ENCODE results near the gene IPCEF1. TPM values are rescaled to one million over a fixed set of nuclear protein-coding genes. Genes with fewer than 3 reads are reported as not detected.
"Not testable (repeated sequence)": the region's sequence is repeated elsewhere in the genome, so short reads cannot be mapped to it uniquely, and the experiment has no call there.

Gene IPCEF1
- polyA plus RNA-seq, 2 donors = 0.35 to 0.65 TPM

GRCh38 chr6:154202339-154202738 is 154.3 kb downstream of the IPCEF1 start:
- Histone ChIP-seq H3K4me3 (ENCODE audit: low read depth in 1 of 2, low read length in 2 of 2) (no peak overlapping the region), H3K27me3 (ENCODE audit: control insufficient read depth in 1 of 2, insufficient read depth in 2 of 2, low read length in 2 of 2) (no peaks in the 10 kb centered on the region), H3K9me3 (ENCODE audit: control insufficient read depth in 2 of 2, insufficient read depth in 1 of 2, low read depth in 1 of 2, low read length in 1 of 2) (no peaks in the 10 kb centered on the region), H3K36me3 (ENCODE audit: control insufficient read depth in 2 of 2, insufficient read depth in 2 of 2, low read length in 1 of 2) (peaks cover 0 to 3% of the 10 kb centered on the region in 2 donors), H3K4me1 (ENCODE audit: control insufficient read depth in 2 of 2, insufficient read depth in 2 of 2, low read length in 1 of 2) (no peaks in the 10 kb centered on the region), H3K27ac (ENCODE audit: low read depth in 2 of 2, low read length in 1 of 2) (no peak overlapping the region)
- WGBS, 2 donors = 84 to 85% methylated on average over 3 of the region's 3 CpGs

- not testable (repeated sequence) for H3K36me3 ChIP-seq (ENCODE audit: control insufficient read depth in 2 of 2, insufficient read depth in 2 of 2, low read length in 1 of 2); H3K4me1 ChIP-seq (ENCODE audit: control insufficient read depth in 2 of 2, insufficient read depth in 2 of 2, low read length in 1 of 2); H3K27ac ChIP-seq (ENCODE audit: low read depth in 2 of 2, low read length in 1 of 2); H3K9me3 ChIP-seq (ENCODE audit: control insufficient read depth in 2 of 2, insufficient read depth in 1 of 2, low read depth in 1 of 2, low read length in 1 of 2); H3K4me3 ChIP-seq (ENCODE audit: low read depth in 1 of 2, low read length in 2 of 2); H3K27me3 ChIP-seq (ENCODE audit: control insufficient read depth in 1 of 2, insufficient read depth in 2 of 2, low read length in 2 of 2)
- 93% methylated on average over 4 of the region's 4 CpGs for WGBS, 2 donors
Measured at GRCh38 chr6:154201688-154202087, 154.9 kb downstream of the IPCEF1 start.

- Histone ChIP-seq H3K4me1 (ENCODE audit: control insufficient read depth in 2 of 2, insufficient read depth in 2 of 2, low read length in 1 of 2) (no peaks in the 10 kb centered on the region), H3K9me3 (ENCODE audit: control insufficient read depth in 2 of 2, insufficient read depth in 1 of 2, low read depth in 1 of 2, low read length in 1 of 2) (no peaks in the 10 kb centered on the region), H3K27ac (ENCODE audit: low read depth in 2 of 2, low read length in 1 of 2) (no peak overlapping the region), H3K27me3 (ENCODE audit: control insufficient read depth in 1 of 2, insufficient read depth in 2 of 2, low read length in 2 of 2) (no peaks in the 10 kb centered on the region), H3K4me3 (ENCODE audit: low read depth in 1 of 2, low read length in 2 of 2) (no peak overlapping the region), H3K36me3 (ENCODE audit: control insufficient read depth in 2 of 2, insufficient read depth in 2 of 2, low read length in 1 of 2) (no peaks in the 10 kb centered on the region)
Measured at GRCh38 chr6:154197196-154197860, 159.3 kb downstream of the IPCEF1 start.

- Histone ChIP-seq H3K27ac (ENCODE audit: low read depth in 2 of 2, low read length in 1 of 2) (no peak overlapping the region), H3K27me3 (ENCODE audit: control insufficient read depth in 1 of 2, insufficient read depth in 2 of 2, low read length in 2 of 2) (no peaks in the 10 kb centered on the region), H3K36me3 (ENCODE audit: control insufficient read depth in 2 of 2, insufficient read depth in 2 of 2, low read length in 1 of 2) (no peaks in the 10 kb centered on the region), H3K4me1 (ENCODE audit: control insufficient read depth in 2 of 2, insufficient read depth in 2 of 2, low read length in 1 of 2) (no peaks in the 10 kb centered on the region), H3K4me3 (ENCODE audit: low read depth in 1 of 2, low read length in 2 of 2) (no peak overlapping the region), H3K9me3 (ENCODE audit: control insufficient read depth in 2 of 2, insufficient read depth in 1 of 2, low read depth in 1 of 2, low read length in 1 of 2) (no peaks in the 10 kb centered on the region)
- 67 to 84% methylated on average over 1 of the region's 1 CpG for WGBS, 2 donors
Measured at GRCh38 chr6:154196333-154196885, 160.2 kb downstream of the IPCEF1 start.

- no peaks in the 10 kb centered on the region for H3K9me3 ChIP-seq (ENCODE audit: control insufficient read depth in 2 of 2, insufficient read depth in 1 of 2, low read depth in 1 of 2, low read length in 1 of 2)
- H3K4me3 ChIP-seq (ENCODE audit: low read depth in 1 of 2, low read length in 2 of 2) = no peak overlapping the region
- no peaks in the 10 kb centered on the region for H3K36me3 ChIP-seq (ENCODE audit: control insufficient read depth in 2 of 2, insufficient read depth in 2 of 2, low read length in 1 of 2)
- H3K4me1 ChIP-seq (ENCODE audit: control insufficient read depth in 2 of 2, insufficient read depth in 2 of 2, low read length in 1 of 2) = no peaks in the 10 kb centered on the region
- H3K27ac ChIP-seq (ENCODE audit: low read depth in 2 of 2, low read length in 1 of 2) = no peak overlapping the region
- H3K27me3 ChIP-seq (ENCODE audit: control insufficient read depth in 1 of 2, insufficient read depth in 2 of 2, low read length in 2 of 2) = no peaks in the 10 kb centered on the region
Measured at GRCh38 chr6:154187714-154188113, 168.9 kb downstream of the IPCEF1 start.

- Histone ChIP-seq H3K9me3 (ENCODE audit: control insufficient read depth in 2 of 2, insufficient read depth in 1 of 2, low read depth in 1 of 2, low read length in 1 of 2) (no peaks in the 10 kb centered on the region), H3K4me1 (ENCODE audit: control insufficient read depth in 2 of 2, insufficient read depth in 2 of 2, low read length in 1 of 2) (no peaks in the 10 kb centered on the region), H3K4me3 (ENCODE audit: low read depth in 1 of 2, low read length in 2 of 2) (no peak overlapping the region), H3K27ac (ENCODE audit: low read depth in 2 of 2, low read length in 1 of 2) (no peak overlapping the region), H3K27me3 (ENCODE audit: control insufficient read depth in 1 of 2, insufficient read depth in 2 of 2, low read length in 2 of 2) (no peaks in the 10 kb centered on the region), H3K36me3 (ENCODE audit: control insufficient read depth in 2 of 2, insufficient read depth in 2 of 2, low read length in 1 of 2) (no peaks in the 10 kb centered on the region)
- 74 to 76% methylated on average over 3 of the region's 3 CpGs for WGBS, 2 donors
Measured at GRCh38 chr6:154187203-154187602, 169.4 kb downstream of the IPCEF1 start.

GRCh38 chr6:154179434-154179833 is 177.2 kb downstream of the IPCEF1 start:
- no peaks in the 10 kb centered on the region for H3K27me3 ChIP-seq (ENCODE audit: control insufficient read depth in 1 of 2, insufficient read depth in 2 of 2, low read length in 2 of 2)
- 85 to 91% methylated on average over 5 of the region's 5 CpGs for WGBS, 2 donors
- H3K4me1 ChIP-seq (ENCODE audit: control insufficient read depth in 2 of 2, insufficient read depth in 2 of 2, low read length in 1 of 2) = no peaks in the 10 kb centered on the region
- no peaks in the 10 kb centered on the region for H3K9me3 ChIP-seq (ENCODE audit: control insufficient read depth in 2 of 2, insufficient read depth in 1 of 2, low read depth in 1 of 2, low read length in 1 of 2)
- no peak overlapping the region for H3K4me3 ChIP-seq (ENCODE audit: low read depth in 1 of 2, low read length in 2 of 2)
- no peaks in the 10 kb centered on the region for H3K36me3 ChIP-seq (ENCODE audit: control insufficient read depth in 2 of 2, insufficient read depth in 2 of 2, low read length in 1 of 2)
- no peak overlapping the region for H3K27ac ChIP-seq (ENCODE audit: low read depth in 2 of 2, low read length in 1 of 2)

- not testable (repeated sequence) for H3K4me1 ChIP-seq (ENCODE audit: control insufficient read depth in 2 of 2, insufficient read depth in 2 of 2, low read length in 1 of 2); H3K36me3 ChIP-seq (ENCODE audit: control insufficient read depth in 2 of 2, insufficient read depth in 2 of 2, low read length in 1 of 2); H3K9me3 ChIP-seq (ENCODE audit: control insufficient read depth in 2 of 2, insufficient read depth in 1 of 2, low read depth in 1 of 2, low read length in 1 of 2); H3K4me3 ChIP-seq (ENCODE audit: low read depth in 1 of 2, low read length in 2 of 2); H3K27me3 ChIP-seq (ENCODE audit: control insufficient read depth in 1 of 2, insufficient read depth in 2 of 2, low read length in 2 of 2); H3K27ac ChIP-seq (ENCODE audit: low read depth in 2 of 2, low read length in 1 of 2)
- 78 to 84% methylated on average over 5 of the region's 5 CpGs for WGBS, 2 donors
Measured at GRCh38 chr6:154172393-154172792, 184.2 kb downstream of the IPCEF1 start.

- H3K4me1 ChIP-seq (ENCODE audit: control insufficient read depth in 2 of 2, insufficient read depth in 2 of 2, low read length in 1 of 2) = no peaks in the 10 kb centered on the region
- H3K27me3 ChIP-seq (ENCODE audit: control insufficient read depth in 1 of 2, insufficient read depth in 2 of 2, low read length in 2 of 2) = no peaks in the 10 kb centered on the region
- H3K36me3 ChIP-seq (ENCODE audit: control insufficient read depth in 2 of 2, insufficient read depth in 2 of 2, low read length in 1 of 2) = peaks cover 0 to 2% of the 10 kb centered on the region in 2 donors
- no peak overlapping the region for H3K27ac ChIP-seq (ENCODE audit: low read depth in 2 of 2, low read length in 1 of 2)
- WGBS, 2 donors = 66 to 70% methylated on average over 2 of the region's 2 CpGs
- peaks cover 0 to 4% of the 10 kb centered on the region in 2 donors for H3K9me3 ChIP-seq (ENCODE audit: control insufficient read depth in 2 of 2, insufficient read depth in 1 of 2, low read depth in 1 of 2, low read length in 1 of 2)
- no peak overlapping the region for H3K4me3 ChIP-seq (ENCODE audit: low read depth in 1 of 2, low read length in 2 of 2)
Measured at GRCh38 chr6:154170106-154170505, 186.5 kb downstream of the IPCEF1 start.

GRCh38 chr6:154169193-154169847 is 187.3 kb downstream of the IPCEF1 start:
- no peak overlapping the region for H3K4me3 ChIP-seq (ENCODE audit: low read depth in 1 of 2, low read length in 2 of 2)
- H3K27ac ChIP-seq (ENCODE audit: low read depth in 2 of 2, low read length in 1 of 2) = no peak overlapping the region
- 81 to 87% methylated on average over 5 of the region's 5 CpGs for WGBS, 2 donors
- H3K36me3 ChIP-seq (ENCODE audit: control insufficient read depth in 2 of 2, insufficient read depth in 2 of 2, low read length in 1 of 2) = peaks cover 0 to 2% of the 10 kb centered on the region in 2 donors
- H3K9me3 ChIP-seq (ENCODE audit: control insufficient read depth in 2 of 2, insufficient read depth in 1 of 2, low read depth in 1 of 2, low read length in 1 of 2) = peaks cover 0 to 4% of the 10 kb centered on the region in 2 donors
- H3K27me3 ChIP-seq (ENCODE audit: control insufficient read depth in 1 of 2, insufficient read depth in 2 of 2, low read length in 2 of 2) = no peaks in the 10 kb centered on the region
- peaks cover 0 to 1% of the 10 kb centered on the region in 2 donors for H3K4me1 ChIP-seq (ENCODE audit: control insufficient read depth in 2 of 2, insufficient read depth in 2 of 2, low read length in 1 of 2)

All from esophagus (tissue), 2 donors.